ENCODE data around the gene KDM6A. TPM values are rescaled to one million over a fixed set of nuclear protein-coding genes. Genes with fewer than 3 reads are reported as not detected.

The KDM6A gene
- polyA plus RNA-seq, 1 donor (not counting 4 experiments of a cell fraction or from before 2014, with no cell fraction given), result 64.2 TPM

GRCh38 chrX:44944894-44945293, 71.9 kb downstream of the KDM6A start:
- no peak for FAIRE-seq
- H4K20me1 ChIP-seq (ENCODE audit: control insufficient read depth, extremely low read depth, insufficient read depth, low read length), result no peaks in the 10 kb centered on the region
- peaks cover 81% of the 10 kb centered on the region for H3K79me2 ChIP-seq (ENCODE audit: control insufficient read depth, insufficient read depth, low read length)
- no peak overlapping the region for H3K4me3 ChIP-seq (ENCODE audit: control insufficient read depth in 2 of 3, extremely low read depth in 1 of 3, insufficient read depth in 2 of 3, low read depth in 1 of 3, low read length in 3 of 3)
- TF ChIP-seq CTCF (optimal IDR thresholded peaks at IDR 0.05 in 1 of 3, IDR thresholded peaks at IDR 0.05 in 1 of 3, conservative IDR thresholded peaks at IDR 0.05 in 1 of 3; ENCODE audit: extremely low read depth in 1 of 3, insufficient read depth in 2 of 3, low read length in 3 of 3) (no peak), EZH2 (IDR thresholded peaks at IDR 0.05; ENCODE audit: low read length) (no peak)
- no peak overlapping the region for H3K27ac ChIP-seq (ENCODE audit: control insufficient read depth, insufficient read depth, low read length)
- no peak overlapping the region for H3K9ac ChIP-seq (ENCODE audit: control insufficient read depth, extremely low read depth, insufficient read depth, low read length)
- dilution Hi-C loops (cut with MboI; ENCODE audit: extremely low pct_ligation_motif_present, low sequenced_read_pairs), result no loop called here
- H3K9me1 ChIP-seq (ENCODE audit: control insufficient read depth, extremely low read depth, insufficient read depth, low read length), result no peaks in the 10 kb centered on the region
- H3K4me1 ChIP-seq (ENCODE audit: control insufficient read depth, extremely low read depth, insufficient read depth, low read length), result no peaks in the 10 kb centered on the region
- H3K27me3 ChIP-seq (ENCODE audit: control insufficient read depth, extremely low read depth, insufficient read depth, low read length), result no peaks in the 10 kb centered on the region
- no peak overlapping the region for H3K4me2 ChIP-seq (ENCODE audit: control insufficient read depth, extremely low read depth, insufficient read depth, low read depth, low read length)
- H2AFZ ChIP-seq (ENCODE audit: control insufficient read depth, low read length), result no peak overlapping the region
- DNase-seq (ENCODE audit: low read depth, low spot score), result no peak
- peaks cover 3% of the 10 kb centered on the region for H3K9me3 ChIP-seq (ENCODE audit: control insufficient read depth, low read depth, low read length)
- H3K36me3 ChIP-seq (ENCODE audit: control insufficient read depth in 2 of 2, extremely low read depth in 1 of 2, insufficient read depth in 2 of 2, low read length in 2 of 2), result no peaks in the 10 kb centered on the region

GRCh38 chrX:44945736-44946135, 72.7 kb downstream of the KDM6A start:
- H3K27ac ChIP-seq (ENCODE audit: control insufficient read depth, insufficient read depth, low read length), result no peak overlapping the region
- FAIRE-seq, result no peak

More at GRCh38 chrX:44945736-44946135, 72.7 kb downstream of the KDM6A start:
- dilution Hi-C loops (cut with MboI; ENCODE audit: extremely low pct_ligation_motif_present, low sequenced_read_pairs), result no loop called here
- no peak overlapping the region for H3K4me3 ChIP-seq (ENCODE audit: control insufficient read depth in 2 of 3, extremely low read depth in 1 of 3, insufficient read depth in 2 of 3, low read depth in 1 of 3, low read length in 3 of 3)
- no peak overlapping the region for H3K4me2 ChIP-seq (ENCODE audit: control insufficient read depth, extremely low read depth, insufficient read depth, low read depth, low read length)
- TF ChIP-seq CTCF (optimal IDR thresholded peaks at IDR 0.05 in 1 of 3, IDR thresholded peaks at IDR 0.05 in 1 of 3, conservative IDR thresholded peaks at IDR 0.05 in 1 of 3; ENCODE audit: extremely low read depth in 1 of 3, insufficient read depth in 2 of 3, low read length in 3 of 3) (peak; percentile 29 to 32 (median 31)), EZH2 (IDR thresholded peaks at IDR 0.05; ENCODE audit: low read length) (no peak)
- peaks cover 3% of the 10 kb centered on the region for H3K9me3 ChIP-seq (ENCODE audit: control insufficient read depth, low read depth, low read length)
- peaks cover 82% of the 10 kb centered on the region for H3K79me2 ChIP-seq (ENCODE audit: control insufficient read depth, insufficient read depth, low read length)
- H3K36me3 ChIP-seq (ENCODE audit: control insufficient read depth in 2 of 2, extremely low read depth in 1 of 2, insufficient read depth in 2 of 2, low read length in 2 of 2), result no peaks in the 10 kb centered on the region
- DNase-seq (ENCODE audit: low read depth, low spot score), result no peak
- H3K27me3 ChIP-seq (ENCODE audit: control insufficient read depth, extremely low read depth, insufficient read depth, low read length), result no peaks in the 10 kb centered on the region
- no peak overlapping the region for H2AFZ ChIP-seq (ENCODE audit: control insufficient read depth, low read length)
- H3K9ac ChIP-seq (ENCODE audit: control insufficient read depth, extremely low read depth, insufficient read depth, low read length), result no peak overlapping the region
- H3K4me1 ChIP-seq (ENCODE audit: control insufficient read depth, extremely low read depth, insufficient read depth, low read length), result peaks cover 5% of the 10 kb centered on the region
- no peaks in the 10 kb centered on the region for H3K9me1 ChIP-seq (ENCODE audit: control insufficient read depth, extremely low read depth, insufficient read depth, low read length)
- H4K20me1 ChIP-seq (ENCODE audit: control insufficient read depth, extremely low read depth, insufficient read depth, low read length), result no peaks in the 10 kb centered on the region
